Breast epithelium (tissue), 3 donors: ENCODE data around the gene ASB6.

Source experiments
- CTCF ChIP-seq, 3 donors: fragments of 450-650 bp; IDR thresholded peaks; one replicate each; pipeline ENCODE4 v1.5.1; 2016 to 2017; ENCODE audit warnings: antibody characterized with exemption in 3 of 3, mild to moderate bottlenecking in 3 of 3, moderate library complexity in 3 of 3
- POLR2A ChIP-seq: fragments of 450-650 bp; IDR thresholded peaks from one replicate; pipeline ENCODE4 v1.6.1; 2016; ENCODE audit warnings: antibody characterized with exemption, mild to moderate bottlenecking, moderate library complexity

GRCh38 chr9:129640086-129640870 is 1.7 kb downstream of the ASB6 start:
- TF ChIP-seq POLR2A (no peak), CTCF (IDR thresholded peaks at IDR 0.05) (no peak)
